Testis (tissue), 3 donors: ENCODE results near the gene ARID5B. TPM values are rescaled to one million over a fixed set of nuclear protein-coding genes. Genes with fewer than 3 reads are reported as not detected.
A peak's percentile ranks its signal among the peaks of the same experiment; 100 is the strongest.
"Not testable (repeated sequence)": the region's sequence is repeated elsewhere in the genome, so short reads cannot be mapped to it uniquely, and the experiment has no call there.

Source experiments
- DNase-seq: peaks from one replicate; pipeline ENCODE4 v3.0.0-alpha.2; 2019
- H3K27ac ChIP-seq, 2 donors: fragments of 200-600 bp; sonication (generic); one replicate each; pipeline ENCODE4 v1.5.1; 2019
- H3K27me3 ChIP-seq: fragments of 200-600 bp; sonication (generic); one replicate; pipeline ENCODE4 v1.5.1; 2019
- H3K36me3 ChIP-seq: fragments of 200-600 bp; sonication (generic); one replicate; pipeline ENCODE4 v1.5.1; 2017; ENCODE audit warnings: low read depth; ENCODE audit errors: missing control alignments
- H3K4me1 ChIP-seq: fragments of 200-600 bp; sonication (generic); one replicate; pipeline ENCODE4 v1.5.1; 2019
- H3K4me3 ChIP-seq, 2 donors: fragments of 200-600 bp; sonication (generic); one replicate each; pipeline ENCODE4 v1.5.1; 2017 to 2019
- H3K9me3 ChIP-seq: fragments of 200-600 bp; sonication (generic); one replicate; pipeline ENCODE4 v1.5.1; 2017
- CTCF ChIP-seq, 3 experiments: fragments of 450-650 bp in 2 of 3; fragments of 200-600 bp in 1 of 3; sonication (generic) in 1 of 3; IDR thresholded peaks; one replicate each; pipeline ENCODE4 v1.5.1; 2016 to 2019; ENCODE audit warnings: antibody characterized with exemption in 3 of 3, mild to moderate bottlenecking in 2 of 3, moderate library complexity in 1 of 3
- POLR2A ChIP-seq: fragments of 450-650 bp; IDR thresholded peaks from one replicate; pipeline ENCODE4 v1.6.1; 2017; ENCODE audit warnings: antibody characterized with exemption, mild to moderate bottlenecking, moderate library complexity
- WGBS, 2 donors: methylation state at CpG; one replicate each; pipeline ENCODE4 v1.1.5; 2018; 5-methylcytosine and 5-hydroxymethylcytosine counted together
- intact Hi-C: fragments of 100-400 bp; cut with DNase I; formaldehyde crosslinking; loops from one replicate; pipeline ENCODE4 v1.15.1; 2023; ENCODE audit warnings: low total_unique reads
- polyA plus RNA-seq: library from polyadenylated mRNA; stranded (reverse); fragments of 350-450 nt; fragmentation: Illumina TruSeq; extraction: RNeasy Lipid Tissue Mini Kit (QIAGEN cat#74804); gene quantifications from one replicate; pipeline ENCODE4 v1.2.3, GENCODE V29; 2014; ENCODE audit warnings: low read depth, low replicate concordance; ENCODE audit not compliant: insufficient read depth
- total RNA-seq, 2 donors: library from RNA; depleted of rRNA; stranded (reverse); fragments of >200 nt; gene quantifications; one replicate each; pipeline ENCODE4 v1.2.3, GENCODE V29; 2016

The ARID5B gene
- total and polyA plus RNA-seq, 3 donors from 2014 or later = 14.3 to 73.6 (median 52.1) TPM

GRCh38 chr10:61866700-61867368 lies 34.7 kb upstream of the ARID5B start:
- 88 to 89% methylated on average over 3 of the region's 3 CpGs for WGBS, 2 donors

GRCh38 chr10:61867374-61867773 lies 34.1 kb upstream of the ARID5B start:
- H3K4me3 ChIP-seq = peak overlapping the region; percentile 58 to 70
- H3K36me3 ChIP-seq, H3K27me3 ChIP-seq, H3K9me3 ChIP-seq, H3K4me1 ChIP-seq, intact Hi-C loops: not testable (repeated sequence)
- DNase-seq = peak; percentile 37
- 20 to 36% methylated on average over 11 to 17 of the region's 22 CpGs for WGBS, 2 donors
- H3K27ac ChIP-seq = peak overlapping the region; percentile 69 to 77

More at GRCh38 chr10:61866700-61867368, 34.7 kb upstream of the ARID5B start:
- intact Hi-C loops = no loop called here
- Histone ChIP-seq H3K9me3 (no peaks in the 10 kb centered on the region), H3K4me1 (no peaks in the 10 kb centered on the region), H3K27me3 (no peaks in the 10 kb centered on the region), H3K4me3 (peak overlapping the region; percentile 58 to 70), H3K27ac (peak overlapping the region; percentile 69 to 77), H3K36me3 (no peaks in the 10 kb centered on the region)
- TF ChIP-seq CTCF (IDR thresholded peaks at IDR 0.05) (no peak), POLR2A (no peak)
- DNase-seq = no peak

GRCh38 chr10:61867817-61868216 lies 33.7 kb upstream of the ARID5B start:
- H3K4me3 ChIP-seq = peak overlapping the region; percentile 58 to 70
- H3K4me1 ChIP-seq, intact Hi-C loops, H3K27me3 ChIP-seq, H3K36me3 ChIP-seq, H3K9me3 ChIP-seq: not testable (repeated sequence)
- DNase-seq = peak; percentile 72
- WGBS, 2 donors = 17 to 38% methylated on average over 1 of the region's 25 CpGs
- TF ChIP-seq CTCF (IDR thresholded peaks at IDR 0.05) = peak in 1 of 3 experiments; percentile 16
- H3K27ac ChIP-seq = peak overlapping the region; percentile 69 to 77

GRCh38 chr10:61869041-61869675 lies 32.3 kb upstream of the ARID5B start:
- Histone ChIP-seq H3K27me3 (no peaks in the 10 kb centered on the region), H3K27ac (no peak overlapping the region), H3K9me3 (no peaks in the 10 kb centered on the region), H3K36me3 (no peaks in the 10 kb centered on the region), H3K4me3 (peak overlapping the region in 1 of 2 donors; percentile 70), H3K4me1 (no peaks in the 10 kb centered on the region)
- intact Hi-C loops = no loop called here
- 83 to 84% methylated on average over 8 of the region's 8 CpGs for WGBS, 2 donors
- TF ChIP-seq CTCF (IDR thresholded peaks at IDR 0.05) = no peak
- TF ChIP-seq POLR2A = no peak
- DNase-seq = no peak

GRCh38 chr10:61869774-61870525 lies 31.5 kb upstream of the ARID5B start:
- Histone ChIP-seq H3K27ac (no peak overlapping the region), H3K4me1 (no peaks in the 10 kb centered on the region), H3K9me3 (no peaks in the 10 kb centered on the region), H3K4me3 (no peak overlapping the region), H3K27me3 (no peaks in the 10 kb centered on the region), H3K36me3 (no peaks in the 10 kb centered on the region)
- no peak for DNase-seq
- intact Hi-C loops = no loop called here
- TF ChIP-seq CTCF (IDR thresholded peaks at IDR 0.05) (no peak), POLR2A (no peak)
- WGBS, 2 donors = 27 to 33% methylated on average over 6 of the region's 6 CpGs
